PC-3 (cell line): ENCODE measurements around the gene TF. TPM values are rescaled to one million over a fixed set of nuclear protein-coding genes. Genes with fewer than 3 reads are reported as not detected.

Experiments used
- ATAC-seq: fragments of 200-7000 bp; cut with Tn5 transposase; 2 replicates; pipeline ENCODE4 v1.9.1; 2020; ENCODE audit warnings: mild to moderate bottlenecking, moderate library complexity
- BruUV-seq: library from RNA; stranded (reverse); fragments of 400-500 nt; replicated peaks from 2 replicates; lab custom pipeline; 2021; lab: Mats Ljungman, UMichigan
- CTCF ChIA-PET: fragments of 300-600 bp; sonication (Branson Sonifier 250); formaldehyde crosslinking; loops from one replicate; lab custom pipeline; 2022; ENCODE audit warnings: antibody characterized with exemption; lab: Charles Lee
- POLR2A ChIA-PET: fragments of 300-600 bp; sonication (Branson Sonifier 250); formaldehyde crosslinking; loops from one replicate; lab custom pipeline; 2022; ENCODE audit warnings: antibody characterized with exemption; ENCODE audit not compliant: unreplicated experiment; lab: Charles Lee
- DNase-seq: peaks from one replicate; pipeline ENCODE4 v3.0.0-alpha.2; 2015
- H2AFZ ChIP-seq: fragments of 300-600 bp; sonication (generic); 2 replicates; pipeline ENCODE4 v1.6.0; 2016; ENCODE audit warnings: antibody characterized with exemption, low read length
- H3F3A ChIP-seq: fragments of 300-600 bp; sonication (generic); one replicate; pipeline ENCODE4 v1.6.0; 2017; ENCODE audit warnings: antibody characterized with exemption, low read length, control low read depth, mild to moderate bottlenecking; ENCODE audit not compliant: unreplicated experiment
- H3K27ac ChIP-seq: fragments of 300-600 bp; sonication (generic); 2 replicates; pipeline ENCODE4 v1.5.1; 2016; ENCODE audit warnings: mild to moderate bottlenecking, low read length
- H3K27me3 ChIP-seq: fragments of 300-600 bp; sonication (generic); 2 replicates; pipeline ENCODE4 v1.6.1; 2016; ENCODE audit warnings: low read length, mixed read lengths
- H3K36me3 ChIP-seq: fragments of 300-600 bp; sonication (generic); 2 replicates; pipeline ENCODE4 v1.6.1; 2016; ENCODE audit warnings: low read depth, mixed run types, low read length, mixed read lengths
- H3K4me1 ChIP-seq: fragments of 300-600 bp; sonication (generic); 2 replicates; pipeline ENCODE4 v1.5.1; 2016; ENCODE audit warnings: low read length; ENCODE audit not compliant: insufficient read depth
- H3K4me2 ChIP-seq: fragments of 300-600 bp; sonication (generic); 2 replicates; pipeline ENCODE4 v1.6.0; 2016; ENCODE audit warnings: low read length
- H3K4me3 ChIP-seq: fragments of 300-600 bp; sonication (generic); 2 replicates; pipeline ENCODE4 v1.5.1; 2016; ENCODE audit warnings: mild to moderate bottlenecking, low read length, mixed read lengths
- H3K79me2 ChIP-seq: fragments of 300-600 bp; sonication (generic); 2 replicates; pipeline ENCODE4 v1.6.1; 2017; ENCODE audit warnings: low read length, mixed read lengths
- H3K9ac ChIP-seq: fragments of 300-600 bp; sonication (generic); 2 replicates; pipeline ENCODE4 v1.6.0; 2016; ENCODE audit warnings: mild to moderate bottlenecking, low read length
- H3K9me2 ChIP-seq: fragments of 300-600 bp; sonication (generic); replicated peaks from 2 replicates; pipeline ENCODE4 v1.6.1; 2016; ENCODE audit warnings: mixed run types, low read length, mixed read lengths
- H3K9me3 ChIP-seq: fragments of 300-600 bp; sonication (generic); 2 replicates; pipeline ENCODE4 v1.6.1; 2016; ENCODE audit warnings: low read length, mixed read lengths
- H4K20me1 ChIP-seq: fragments of 300-600 bp; sonication (generic); 2 replicates; pipeline ENCODE4 v1.6.1; 2016; ENCODE audit warnings: low read length, mixed read lengths
- EZH2 ChIP-seq: fragments of 300-600 bp; sonication (generic); IDR thresholded peaks from one replicate; pipeline ENCODE4 v1.6.1; 2017; ENCODE audit warnings: antibody characterized with exemption, mild to moderate bottlenecking, low read length; ENCODE audit not compliant: unreplicated experiment
- EZH2phosphoT487 ChIP-seq: fragments of 300-600 bp; sonication (generic); IDR thresholded peaks from 2 replicates; pipeline ENCODE4 v1.6.1; 2018; ENCODE audit warnings: mild to moderate bottlenecking, antibody characterized with exemption, low read length, borderline replicate concordance
- intact Hi-C: fragments of 100-400 bp; cut with micrococcal nuclease; formaldehyde crosslinking; loops from 2 replicates; pipeline ENCODE4 v1.9.0; 2023
- total RNA-seq: library from RNA; depleted of rRNA; stranded (reverse); fragments of >200 nt; gene quantifications from 2 replicates; pipeline ENCODE4 v1.2.3, GENCODE V29; 2014
- TF ChIP-seq, protein P1 (sequence below): fragments of 300-600 bp; sonication (generic); conservative IDR thresholded peaks from 2 replicates; pipeline ENCODE4 v1.5.1; 2017; ENCODE audit warnings: antibody characterized with exemption, low read depth, mild to moderate bottlenecking, low read length

TF gene
- total RNA-seq, 1 experiment from 2014 or later, result not detected

- Histone ChIP-seq H3K27me3 (no peaks in the 10 kb centered on the region), H3K79me2 (no peaks in the 10 kb centered on the region), H3K9me2 (no peaks in the 10 kb centered on the region), H4K20me1 (no peaks in the 10 kb centered on the region), H3K36me3 (no peaks in the 10 kb centered on the region), H2AFZ (no peak overlapping the region), H3F3A (no peaks in the 10 kb centered on the region), H3K4me3 (no peak overlapping the region), H3K9ac (no peak overlapping the region), H3K4me2 (no peak overlapping the region), H3K27ac (no peak overlapping the region), H3K4me1 (no peaks in the 10 kb centered on the region), H3K9me3 (no peaks in the 10 kb centered on the region)
- DNase-seq (no peak), ATAC-seq (no peak)
- POLR2A ChIA-PET, result no interaction called here
- intact Hi-C loops, result no loop called here
- CTCF ChIA-PET, result no interaction called here
- no TSS peak for BruUV-seq
- TF ChIP-seq EZH2 (no peak), EZH2phosphoT487 (no peak)
- TF ChIP-seq, protein P1, sequence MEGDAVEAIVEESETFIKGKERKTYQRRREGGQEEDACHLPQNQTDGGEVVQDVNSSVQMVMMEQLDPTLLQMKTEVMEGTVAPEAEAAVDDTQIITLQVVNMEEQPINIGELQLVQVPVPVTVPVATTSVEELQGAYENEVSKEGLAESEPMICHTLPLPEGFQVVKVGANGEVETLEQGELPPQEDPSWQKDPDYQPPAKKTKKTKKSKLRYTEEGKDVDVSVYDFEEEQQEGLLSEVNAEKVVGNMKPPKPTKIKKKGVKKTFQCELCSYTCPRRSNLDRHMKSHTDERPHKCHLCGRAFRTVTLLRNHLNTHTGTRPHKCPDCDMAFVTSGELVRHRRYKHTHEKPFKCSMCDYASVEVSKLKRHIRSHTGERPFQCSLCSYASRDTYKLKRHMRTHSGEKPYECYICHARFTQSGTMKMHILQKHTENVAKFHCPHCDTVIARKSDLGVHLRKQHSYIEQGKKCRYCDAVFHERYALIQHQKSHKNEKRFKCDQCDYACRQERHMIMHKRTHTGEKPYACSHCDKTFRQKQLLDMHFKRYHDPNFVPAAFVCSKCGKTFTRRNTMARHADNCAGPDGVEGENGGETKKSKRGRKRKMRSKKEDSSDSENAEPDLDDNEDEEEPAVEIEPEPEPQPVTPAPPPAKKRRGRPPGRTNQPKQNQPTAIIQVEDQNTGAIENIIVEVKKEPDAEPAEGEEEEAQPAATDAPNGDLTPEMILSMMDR, result no peak
These were observed 94.0 kb downstream of the TF start for GRCh38 chr3:133840055-133840737.

- H3K4me3 ChIP-seq, result no peak overlapping the region
- H3K9ac ChIP-seq, result no peak overlapping the region
- H4K20me1 ChIP-seq, result no peaks in the 10 kb centered on the region
- DNase-seq, result no peak
- BruUV-seq, result no TSS peak
- H3F3A ChIP-seq, result no peaks in the 10 kb centered on the region
- no peaks in the 10 kb centered on the region for H3K9me2 ChIP-seq
- H3K4me1 ChIP-seq, result no peaks in the 10 kb centered on the region
- no peaks in the 10 kb centered on the region for H3K79me2 ChIP-seq
- H3K9me3 ChIP-seq, result no peaks in the 10 kb centered on the region
- H3K4me2 ChIP-seq, result no peak overlapping the region
- H3K27me3 ChIP-seq, result no peaks in the 10 kb centered on the region
- H2AFZ ChIP-seq, result no peak overlapping the region
- intact Hi-C loops, result no loop called here
- TF ChIP-seq, protein P1, result no peak
- no peak for TF ChIP-seq EZH2phosphoT487
- TF ChIP-seq EZH2, result no peak
- ChIA-PET CTCF (no interaction called here), POLR2A (no interaction called here)
- H3K27ac ChIP-seq, result no peak overlapping the region
- no peak for ATAC-seq
- no peaks in the 10 kb centered on the region for H3K36me3 ChIP-seq
These were observed 94.6 kb downstream of the TF start for GRCh38 chr3:133840767-133841166.

- POLR2A ChIA-PET, result no interaction called here
- ATAC-seq (no peak), DNase-seq (no peak)
- intact Hi-C loops, result no loop called here
- BruUV-seq, result no TSS peak
- Histone ChIP-seq H3F3A (no peaks in the 10 kb centered on the region), H3K36me3 (no peaks in the 10 kb centered on the region), H3K4me2 (no peak overlapping the region), H3K9me3 (no peaks in the 10 kb centered on the region), H3K4me3 (no peak overlapping the region), H4K20me1 (no peaks in the 10 kb centered on the region), H3K27me3 (no peaks in the 10 kb centered on the region), H2AFZ (no peak overlapping the region), H3K9ac (no peak overlapping the region), H3K4me1 (no peaks in the 10 kb centered on the region), H3K27ac (no peak overlapping the region), H3K79me2 (no peaks in the 10 kb centered on the region), H3K9me2 (no peaks in the 10 kb centered on the region)
- CTCF ChIA-PET, result no interaction called here
- TF ChIP-seq EZH2 (no peak), EZH2phosphoT487 (no peak)
- TF ChIP-seq, protein P1, result no peak
These were observed 95.0 kb downstream of the TF start for GRCh38 chr3:133841196-133841595.
